ENCODE data around the gene EDN2.

Gene EDN2

GRCh38 chr1:41484402-41485241, at the start of gene EDN2:
EDN2 (minus strand) TSS chr1:41484683; CDS start chr1:41484601, 82 bp downstream.
- no peak for DNase-seq (ENCODE audit: low read depth)

DNA sequence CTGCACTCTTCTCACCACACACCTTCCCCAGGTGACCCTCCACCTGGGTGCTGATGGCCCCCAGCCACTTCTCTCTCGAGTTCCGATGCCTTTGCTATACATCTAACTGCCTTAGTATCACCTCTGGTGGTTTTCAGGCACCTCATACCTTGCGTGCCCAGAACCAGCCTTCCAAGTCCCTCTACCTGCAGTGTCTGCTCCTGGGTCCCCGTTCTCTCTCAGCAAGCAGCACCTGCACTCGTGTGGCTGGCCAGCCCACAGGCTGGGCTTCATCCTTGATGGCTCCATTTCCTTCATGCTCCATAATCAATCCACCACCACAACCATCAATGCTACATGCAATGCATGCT, 49.2 kb upstream of the EDN2 start:
- DNase-seq (ENCODE audit: low read depth), result no peak

GRCh38 chr1:41533016-41533730, 48.7 kb upstream of the EDN2 start:
- DNase-seq (ENCODE audit: low read depth), result no peak

GRCh38 chr1:41532206-41532975, 47.9 kb upstream of the EDN2 start:
- no peak for DNase-seq (ENCODE audit: low read depth)

DNA sequence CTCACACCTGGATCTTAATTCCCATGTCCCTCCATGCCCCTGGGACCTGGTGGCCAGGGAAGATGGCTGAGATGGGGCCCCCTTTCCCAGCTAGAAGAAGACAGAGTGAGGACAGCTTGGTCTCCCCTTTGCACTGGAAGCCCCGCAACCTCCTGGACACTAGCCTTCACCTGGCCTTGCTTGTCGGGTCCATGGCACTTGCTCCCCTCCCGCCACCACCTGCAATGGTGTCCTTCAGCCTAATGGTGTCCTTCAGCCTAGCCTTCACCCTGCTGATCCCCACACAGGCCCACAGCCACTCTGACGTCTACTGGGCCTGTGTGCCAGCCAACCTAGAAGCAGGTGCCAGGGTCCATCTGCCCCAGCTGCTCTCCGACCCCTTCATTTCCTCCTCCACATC, 45.9 kb upstream of the EDN2 start:
- DNase-seq (ENCODE audit: low read depth), result no peak

DNA sequence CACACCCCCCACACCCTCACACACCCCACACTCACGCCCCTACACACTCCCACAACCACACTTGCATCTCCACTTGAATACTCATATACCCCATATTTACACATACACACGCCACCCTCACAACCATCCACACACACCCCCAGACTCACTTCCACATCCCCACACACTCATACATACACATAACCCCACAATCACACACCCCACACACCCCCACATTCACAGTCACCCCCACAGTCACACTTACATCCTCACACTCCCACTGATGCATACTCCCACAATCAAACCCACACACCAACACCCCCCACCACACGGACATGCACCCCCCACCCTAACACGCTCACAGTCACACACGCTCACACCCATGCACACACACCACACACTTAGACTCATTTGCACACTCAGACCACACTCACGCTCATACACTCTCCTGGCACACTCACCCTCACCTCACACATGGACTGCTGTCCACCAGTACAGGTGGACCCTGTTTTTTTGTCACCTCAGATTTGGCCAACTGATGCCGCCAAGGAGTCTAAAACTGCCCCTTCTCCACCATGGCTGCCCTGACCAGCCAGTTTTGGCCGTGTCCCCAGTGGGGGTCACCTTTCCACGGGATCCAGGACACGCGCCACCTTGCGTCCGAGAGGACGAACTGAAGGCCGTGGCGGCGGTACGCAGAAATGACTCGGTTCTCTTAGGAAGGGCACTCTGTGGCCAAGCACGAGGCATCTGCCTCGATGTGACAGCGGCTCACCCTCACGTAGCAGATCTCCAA, 45.3 kb upstream of the EDN2 start:
- no peak for DNase-seq (ENCODE audit: low read depth)

GRCh38 chr1:41528726-41529605, 44.5 kb upstream of the EDN2 start:
- no peak for DNase-seq (ENCODE audit: low read depth)

DNA sequence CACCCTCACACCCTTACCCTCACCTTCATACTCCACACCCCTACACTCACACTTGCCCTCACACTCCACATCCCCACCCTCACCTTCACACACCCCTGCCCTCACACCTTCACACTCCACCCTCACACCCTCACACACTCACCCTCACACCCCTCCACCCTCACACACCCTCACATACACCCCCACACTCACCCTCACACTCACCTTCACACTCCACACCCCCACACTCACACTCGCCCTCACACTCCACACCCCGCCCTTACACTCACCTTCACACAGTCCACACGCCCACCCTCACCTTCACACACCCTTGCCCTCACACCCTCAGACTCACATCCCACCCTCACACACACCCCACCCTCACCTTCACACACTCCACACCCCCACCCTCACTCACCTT, 43.6 kb upstream of the EDN2 start:
- no peak for DNase-seq (ENCODE audit: low read depth)

DNA sequence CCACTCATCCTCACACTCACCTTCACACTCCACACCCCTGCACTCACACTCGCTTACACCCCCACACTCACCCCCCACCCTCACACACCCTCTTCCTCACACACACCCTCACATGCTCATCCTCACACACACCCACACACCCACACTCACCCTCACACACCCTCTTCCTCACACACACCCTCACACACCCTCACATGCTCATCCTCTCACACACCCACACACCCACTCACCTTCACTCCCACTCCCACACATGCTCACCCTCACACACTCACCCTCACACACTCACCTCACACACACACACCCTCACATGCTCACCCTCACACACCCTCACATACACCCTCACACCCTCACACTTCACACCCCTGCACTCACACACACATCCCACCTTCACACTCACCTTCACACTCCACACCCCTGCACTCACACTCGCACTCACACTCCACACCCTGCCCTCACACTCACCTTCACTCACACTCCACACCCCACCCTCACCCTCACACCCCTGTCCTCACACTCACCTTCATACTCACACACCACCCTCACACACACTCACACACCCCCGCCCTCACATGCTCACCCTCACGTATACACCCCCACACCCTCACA, 42.6 kb upstream of the EDN2 start:
- DNase-seq (ENCODE audit: low read depth), result no peak

GRCh38 chr1:41525891-41526587, 41.6 kb upstream of the EDN2 start:
- DNase-seq (ENCODE audit: low read depth), result no peak

DNA sequence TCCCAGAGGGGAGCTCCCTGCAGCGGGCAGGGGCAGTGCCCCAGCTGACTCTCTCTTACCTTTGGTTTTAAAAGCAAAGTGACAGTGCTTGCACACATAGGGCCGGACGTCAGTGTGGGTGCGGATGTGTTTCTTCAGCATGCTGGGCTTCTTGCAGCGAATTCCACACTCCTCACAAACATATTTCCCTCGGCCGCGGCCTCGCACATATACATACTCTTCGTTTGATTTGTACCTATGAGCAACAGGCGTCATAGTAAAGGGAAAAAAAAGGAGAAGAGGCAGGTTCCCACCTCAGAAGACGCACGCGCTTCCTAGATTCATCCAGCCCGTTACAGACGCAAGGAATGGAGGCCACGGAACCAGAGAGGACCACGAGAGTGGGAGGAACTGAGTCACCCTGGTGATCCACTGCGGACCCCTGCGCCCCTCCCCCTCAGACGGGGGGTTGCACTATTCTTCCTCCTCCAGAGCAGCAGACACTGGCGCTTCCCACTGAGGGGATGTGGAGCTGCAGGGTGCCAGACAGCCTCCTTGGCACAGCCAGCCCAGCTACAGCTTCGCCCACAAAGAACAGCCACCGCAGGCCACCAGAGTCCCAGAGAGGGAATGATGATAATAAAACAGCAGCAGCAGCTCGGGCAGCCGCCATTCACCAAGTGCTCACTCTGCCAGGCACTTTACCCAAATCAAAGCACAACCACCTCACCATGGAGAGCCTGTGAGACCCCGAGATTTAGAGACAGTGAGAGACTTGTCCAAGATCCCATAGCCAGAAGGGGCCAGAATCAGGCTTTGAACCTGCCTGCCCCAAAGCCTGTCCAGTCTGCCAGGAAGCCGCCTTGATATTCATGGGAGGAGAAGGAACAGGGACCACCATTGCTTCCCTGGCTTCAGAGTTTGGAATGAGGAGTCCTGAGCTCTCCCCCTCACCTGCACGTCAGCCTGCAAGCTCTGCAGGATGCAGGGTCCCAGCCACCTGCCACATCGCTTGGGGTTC, 40.5 kb upstream of the EDN2 start:
- no peak for DNase-seq (ENCODE audit: low read depth)

GRCh38 chr1:41523949-41524675, 39.6 kb upstream of the EDN2 start:
- DNase-seq (ENCODE audit: low read depth), result no peak

GRCh38 chr1:41523071-41523470, 38.6 kb upstream of the EDN2 start:
- no peak for DNase-seq (ENCODE audit: low read depth)

GRCh38 chr1:41521766-41522165, 37.3 kb upstream of the EDN2 start:
- DNase-seq (ENCODE audit: low read depth), result no peak

DNA sequence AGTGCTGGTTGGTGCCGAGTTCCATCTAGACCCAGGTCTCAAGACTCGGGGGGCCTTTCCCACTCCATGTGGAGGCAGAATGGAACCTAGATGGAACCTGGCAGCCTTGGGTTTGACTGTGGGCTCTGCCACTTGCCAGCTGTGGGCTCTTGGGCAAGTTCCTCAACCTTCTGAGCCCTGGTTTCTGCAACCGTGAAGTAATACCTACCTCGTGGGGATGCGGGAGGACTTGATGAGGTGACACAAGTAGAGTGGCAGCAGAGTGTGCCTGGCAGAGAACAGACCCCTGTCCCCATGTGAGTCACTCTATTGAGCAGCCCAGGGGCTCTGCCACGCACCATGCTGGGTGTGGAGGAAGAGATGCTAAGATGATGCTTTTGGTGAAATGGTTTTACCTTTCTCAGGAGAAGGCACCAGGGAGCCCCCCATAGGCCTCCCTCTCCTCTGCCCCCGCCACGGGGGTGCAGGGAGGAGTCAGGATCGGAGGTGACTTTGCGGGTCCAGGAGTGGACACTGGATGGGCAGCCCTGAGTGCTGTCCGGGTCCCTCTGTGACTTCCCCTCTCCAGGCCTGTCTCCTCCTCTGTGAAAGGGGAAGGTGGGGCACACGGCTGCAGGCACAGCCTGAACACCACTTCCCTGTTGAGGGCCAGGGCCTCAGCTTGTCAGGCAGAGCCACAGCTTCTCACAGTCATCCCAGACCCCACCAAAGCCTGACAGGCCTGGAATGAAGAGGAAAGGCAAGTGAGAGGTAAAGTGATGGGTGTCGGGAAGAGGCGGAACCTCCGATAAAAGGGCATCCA, 36.7 kb upstream of the EDN2 start:
- DNase-seq (ENCODE audit: low read depth), result no peak

GRCh38 chr1:41519667-41520066, 35.2 kb upstream of the EDN2 start:
- no peak for DNase-seq (ENCODE audit: low read depth)

- no peak for DNase-seq (ENCODE audit: low read depth)
These were observed 34.0 kb upstream of the EDN2 start for GRCh38 chr1:41518471-41518870.
